Neural crest cell (in vitro differentiated cells): ENCODE results near the gene KCNE3. TPM values are rescaled to one million over a fixed set of nuclear protein-coding genes. Genes with fewer than 3 reads are reported as not detected.

Experiments
- DNase-seq: peaks from one replicate; pipeline ENCODE4 v3.0.0; 2021; ENCODE audit warnings: low read depth, mixed read lengths, low spot score
- H3K27ac Mint-ChIP-seq: one replicate; pipeline ENCODE4 v1.8.0; 2021; ENCODE audit warnings: mild to moderate bottlenecking, mixed read lengths; ENCODE audit not compliant: unreplicated experiment
- H3K27me3 Mint-ChIP-seq: 2 replicates; pipeline ENCODE4 v1.8.0; 2021; ENCODE audit warnings: low read depth, mild to moderate bottlenecking, mixed read lengths
- H3K36me3 Mint-ChIP-seq: 2 replicates; pipeline ENCODE4 v1.8.0; 2021; ENCODE audit warnings: low read depth, mild to moderate bottlenecking, mixed read lengths
- H3K4me1 Mint-ChIP-seq: 2 replicates; pipeline ENCODE4 v1.8.0; 2021; ENCODE audit warnings: mixed read lengths
- H3K4me3 Mint-ChIP-seq: one replicate; pipeline ENCODE4 v1.8.0; 2021; ENCODE audit warnings: mild to moderate bottlenecking, mixed read lengths
- H3K9me3 Mint-ChIP-seq: 2 replicates; pipeline ENCODE4 v1.8.0; 2021; ENCODE audit warnings: mixed read lengths
- total RNA-seq: library from RNA; stranded (reverse); gene quantifications from 2 replicates; pipeline ENCODE4 v1.2.1, GENCODE V29; 2021
- TF ChIP-seq, protein P1 (sequence below): fragments of 200-600 bp; sonication (generic); conservative IDR thresholded peaks from 2 replicates; pipeline ENCODE4 v1.5.0; 2021; ENCODE audit warnings: antibody characterized with exemption, mild to moderate bottlenecking

The KCNE3 gene
- total RNA-seq, 1 donor from 2014 or later, result 2.6 TPM

DNA sequence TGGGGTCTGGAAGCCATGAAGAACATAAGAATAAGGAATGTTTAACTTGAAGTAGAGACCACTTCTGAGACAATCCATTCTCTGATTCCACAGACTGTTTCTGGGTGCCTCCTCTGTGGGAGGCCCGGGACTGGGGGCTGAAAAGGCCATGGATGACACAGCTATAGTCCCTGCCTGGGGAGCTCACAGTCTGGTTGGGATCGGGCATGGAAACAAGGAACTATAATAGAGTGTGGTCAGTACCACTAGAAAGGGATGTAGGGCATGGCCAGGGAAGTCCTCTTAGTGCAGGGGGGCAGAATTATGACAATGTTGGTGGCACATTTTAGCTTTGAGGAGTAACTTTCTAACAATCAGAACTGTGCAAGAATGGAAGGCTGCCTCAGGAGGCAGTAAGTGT is 9.2 kb upstream of the KCNE3 start:
- no peak for DNase-seq
- Mint-ChIP-seq H3K27ac (no peak overlapping the region), H3K9me3 (no peaks in the 10 kb centered on the region), H3K4me1 (no peaks in the 10 kb centered on the region), H3K4me3 (no peak overlapping the region), H3K27me3 (no peaks in the 10 kb centered on the region), H3K36me3 (no peaks in the 10 kb centered on the region)
- TF ChIP-seq, protein P1, sequence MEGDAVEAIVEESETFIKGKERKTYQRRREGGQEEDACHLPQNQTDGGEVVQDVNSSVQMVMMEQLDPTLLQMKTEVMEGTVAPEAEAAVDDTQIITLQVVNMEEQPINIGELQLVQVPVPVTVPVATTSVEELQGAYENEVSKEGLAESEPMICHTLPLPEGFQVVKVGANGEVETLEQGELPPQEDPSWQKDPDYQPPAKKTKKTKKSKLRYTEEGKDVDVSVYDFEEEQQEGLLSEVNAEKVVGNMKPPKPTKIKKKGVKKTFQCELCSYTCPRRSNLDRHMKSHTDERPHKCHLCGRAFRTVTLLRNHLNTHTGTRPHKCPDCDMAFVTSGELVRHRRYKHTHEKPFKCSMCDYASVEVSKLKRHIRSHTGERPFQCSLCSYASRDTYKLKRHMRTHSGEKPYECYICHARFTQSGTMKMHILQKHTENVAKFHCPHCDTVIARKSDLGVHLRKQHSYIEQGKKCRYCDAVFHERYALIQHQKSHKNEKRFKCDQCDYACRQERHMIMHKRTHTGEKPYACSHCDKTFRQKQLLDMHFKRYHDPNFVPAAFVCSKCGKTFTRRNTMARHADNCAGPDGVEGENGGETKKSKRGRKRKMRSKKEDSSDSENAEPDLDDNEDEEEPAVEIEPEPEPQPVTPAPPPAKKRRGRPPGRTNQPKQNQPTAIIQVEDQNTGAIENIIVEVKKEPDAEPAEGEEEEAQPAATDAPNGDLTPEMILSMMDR, result no peak

DNA sequence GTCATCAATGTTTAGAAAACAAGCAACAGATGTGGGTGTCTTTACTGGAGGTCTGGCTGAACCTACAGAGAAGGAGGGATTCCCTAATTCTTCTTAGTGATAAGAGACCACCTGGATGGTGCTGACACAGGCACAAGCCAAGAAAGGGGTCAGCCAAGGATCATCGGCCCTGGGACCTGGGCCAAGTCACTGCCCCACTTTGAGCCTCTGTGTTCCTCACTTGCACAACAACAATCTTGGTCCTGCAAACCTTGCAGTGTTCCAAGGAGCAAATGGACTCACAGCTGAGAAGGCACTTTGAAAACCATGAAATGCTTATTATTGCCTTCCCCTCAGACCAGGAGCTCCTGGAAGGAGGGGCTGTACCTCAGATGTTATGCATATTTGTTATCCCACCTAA is 7.0 kb upstream of the KCNE3 start:
- TF ChIP-seq, protein P1, result no peak
- Mint-ChIP-seq H3K27me3 (no peaks in the 10 kb centered on the region), H3K9me3 (no peaks in the 10 kb centered on the region), H3K4me1 (no peaks in the 10 kb centered on the region), H3K4me3 (no peak overlapping the region), H3K27ac (no peak overlapping the region), H3K36me3 (no peaks in the 10 kb centered on the region)
- DNase-seq, result no peak

DNA sequence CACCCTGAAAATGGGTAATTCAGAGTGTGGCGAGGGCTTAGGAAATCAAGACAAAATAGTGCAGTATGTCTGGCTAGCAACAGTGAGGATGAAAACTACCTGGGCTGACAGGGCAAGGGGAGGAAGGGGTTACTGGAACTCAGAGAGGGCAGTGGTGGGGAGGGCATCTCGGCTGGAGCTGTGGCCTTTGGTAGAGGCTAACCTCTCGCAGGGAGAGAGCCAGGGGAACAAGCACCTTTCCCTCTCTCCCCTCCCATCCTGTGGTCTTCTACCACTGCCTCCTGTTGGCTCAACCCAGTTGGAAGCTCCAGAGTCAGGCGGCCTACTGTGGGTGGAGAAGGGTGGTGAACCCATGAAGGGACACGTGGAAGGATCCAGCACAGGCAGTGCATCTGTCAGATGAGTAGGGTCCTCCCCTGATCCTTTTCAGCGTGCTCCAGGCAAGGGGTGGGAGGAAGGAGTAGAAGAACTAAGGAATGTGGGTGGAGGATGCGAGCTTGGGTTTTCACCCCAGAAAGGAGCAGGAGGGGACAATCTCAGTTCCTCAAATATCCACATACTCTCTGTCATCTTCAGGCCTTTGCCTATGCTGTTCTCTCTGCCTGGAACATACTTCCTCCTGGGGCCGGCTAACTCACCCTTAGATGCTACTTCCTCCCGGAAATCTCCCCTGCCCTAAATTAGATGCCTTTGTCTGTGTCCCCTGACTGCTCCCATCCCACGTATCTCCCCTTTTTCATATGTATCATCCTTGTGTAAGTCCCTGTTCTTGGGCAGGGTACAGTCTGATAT is 6.2 kb upstream of the KCNE3 start:
- peaks cover 2% of the 10 kb centered on the region for H3K27me3 Mint-ChIP-seq
- H3K27ac Mint-ChIP-seq, result peak overlapping the region; percentile 24
- H3K9me3 Mint-ChIP-seq, result no peaks in the 10 kb centered on the region
- DNase-seq, result no peak
- no peaks in the 10 kb centered on the region for H3K36me3 Mint-ChIP-seq
- no peaks in the 10 kb centered on the region for H3K4me1 Mint-ChIP-seq
- TF ChIP-seq, protein P1, result no peak
- H3K4me3 Mint-ChIP-seq, result no peak overlapping the region

DNA sequence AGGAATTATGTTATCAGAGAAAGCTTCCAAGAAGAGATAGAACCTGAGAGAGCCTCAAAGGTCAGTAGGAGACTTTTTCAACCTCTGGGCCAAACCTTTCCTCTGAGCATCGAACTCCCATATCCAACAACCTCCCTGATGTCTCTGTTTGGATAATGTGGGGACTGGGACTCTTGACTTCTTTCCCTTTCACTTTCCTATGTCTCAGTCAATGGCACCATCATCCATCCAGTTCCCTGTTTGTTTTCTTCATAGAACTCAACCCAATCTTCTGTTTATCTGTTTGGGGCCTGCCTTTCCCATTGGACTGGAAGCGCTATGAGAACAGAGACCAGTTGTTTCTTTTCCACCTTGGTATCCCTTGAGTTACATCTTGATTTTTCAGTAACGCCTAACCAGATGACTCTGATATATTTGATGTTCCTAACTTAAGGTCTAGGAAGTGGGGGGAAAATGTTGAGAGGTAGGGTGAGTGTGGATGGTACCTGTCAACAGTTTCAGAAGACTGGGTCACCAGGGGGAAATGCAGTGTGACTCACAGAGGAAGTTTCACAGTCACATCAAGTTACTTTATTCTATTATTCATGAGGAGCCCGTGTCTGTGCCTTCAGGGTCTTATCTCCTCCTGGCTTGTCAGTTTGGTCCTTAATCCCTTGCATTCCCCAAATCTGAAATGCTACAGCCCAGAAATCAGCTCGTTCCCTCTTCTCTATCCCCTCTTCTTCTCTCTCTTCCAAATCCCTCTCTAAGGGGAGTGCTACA is 4.5 kb upstream of the KCNE3 start:
- H3K27me3 Mint-ChIP-seq, result peaks cover 13% of the 10 kb centered on the region
- no peak overlapping the region for H3K27ac Mint-ChIP-seq
- H3K9me3 Mint-ChIP-seq, result no peaks in the 10 kb centered on the region
- DNase-seq, result no peak
- peaks cover 10% of the 10 kb centered on the region for H3K4me1 Mint-ChIP-seq
- no peaks in the 10 kb centered on the region for H3K36me3 Mint-ChIP-seq
- TF ChIP-seq, protein P1, result no peak
- no peak overlapping the region for H3K4me3 Mint-ChIP-seq

DNA sequence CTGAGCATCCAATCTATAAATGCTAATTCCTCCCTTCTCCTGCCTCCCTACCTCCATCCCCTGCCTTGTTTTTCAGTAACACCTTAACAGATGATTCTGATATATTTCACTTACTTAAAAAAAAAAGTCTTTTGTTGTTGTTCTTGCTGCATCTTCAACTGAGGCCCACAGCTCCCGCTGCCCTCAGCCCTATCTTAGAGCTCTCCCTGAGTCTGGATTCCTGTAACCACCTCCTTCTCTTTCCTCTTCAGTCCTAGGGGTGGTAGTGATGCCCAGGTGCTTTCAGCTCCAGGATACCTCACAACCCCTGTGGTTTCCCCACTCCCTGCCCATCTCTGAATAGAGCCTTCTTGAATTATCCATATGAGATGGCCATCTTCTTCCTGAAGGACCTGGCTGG is 3.7 kb upstream of the KCNE3 start:
- Mint-ChIP-seq H3K27ac (no peak overlapping the region), H3K4me1 (peaks cover 10% of the 10 kb centered on the region), H3K9me3 (no peaks in the 10 kb centered on the region), H3K36me3 (no peaks in the 10 kb centered on the region), H3K27me3 (peaks cover 17% of the 10 kb centered on the region), H3K4me3 (no peak overlapping the region)
- TF ChIP-seq, protein P1, result no peak
- DNase-seq, result no peak
